PC-3 (cell line): ENCODE results near the gene YTHDC2.

Source experiments
- EZH2 ChIP-seq: fragments of 300-600 bp; sonication (generic); IDR thresholded peaks from one replicate; pipeline ENCODE4 v1.6.1; 2017; ENCODE audit warnings: antibody characterized with exemption, mild to moderate bottlenecking, low read length; ENCODE audit not compliant: unreplicated experiment
- EZH2phosphoT487 ChIP-seq: fragments of 300-600 bp; sonication (generic); IDR thresholded peaks from 2 replicates; pipeline ENCODE4 v1.6.1; 2018; ENCODE audit warnings: mild to moderate bottlenecking, antibody characterized with exemption, low read length, borderline replicate concordance
- TF ChIP-seq, protein P1 (sequence below): fragments of 300-600 bp; sonication (generic); conservative IDR thresholded peaks from 2 replicates; pipeline ENCODE4 v1.5.1; 2017; ENCODE audit warnings: antibody characterized with exemption, low read depth, mild to moderate bottlenecking, low read length

DNA sequence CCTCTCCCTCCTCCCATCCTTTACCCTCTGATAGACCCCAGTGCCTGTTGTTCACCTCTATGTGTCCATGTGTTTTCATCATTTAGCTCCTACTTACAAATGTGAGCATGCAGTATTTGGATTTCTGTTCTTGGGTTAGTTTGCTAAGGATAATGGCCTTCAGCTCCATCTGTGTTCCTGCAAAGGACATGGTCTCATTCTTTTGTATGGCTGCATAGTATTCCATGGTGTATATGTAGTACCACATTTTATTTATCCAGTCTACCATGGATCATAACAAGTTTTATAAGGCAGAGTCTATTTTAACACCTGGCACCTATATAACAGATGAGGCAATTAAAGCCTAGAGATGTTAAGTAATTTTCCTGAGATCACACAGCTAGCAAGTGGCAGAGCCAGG, 7.4 kb downstream of the YTHDC2 start:
- TF ChIP-seq EZH2 (no peak), EZH2phosphoT487 (no peak)
- TF ChIP-seq, protein P1, sequence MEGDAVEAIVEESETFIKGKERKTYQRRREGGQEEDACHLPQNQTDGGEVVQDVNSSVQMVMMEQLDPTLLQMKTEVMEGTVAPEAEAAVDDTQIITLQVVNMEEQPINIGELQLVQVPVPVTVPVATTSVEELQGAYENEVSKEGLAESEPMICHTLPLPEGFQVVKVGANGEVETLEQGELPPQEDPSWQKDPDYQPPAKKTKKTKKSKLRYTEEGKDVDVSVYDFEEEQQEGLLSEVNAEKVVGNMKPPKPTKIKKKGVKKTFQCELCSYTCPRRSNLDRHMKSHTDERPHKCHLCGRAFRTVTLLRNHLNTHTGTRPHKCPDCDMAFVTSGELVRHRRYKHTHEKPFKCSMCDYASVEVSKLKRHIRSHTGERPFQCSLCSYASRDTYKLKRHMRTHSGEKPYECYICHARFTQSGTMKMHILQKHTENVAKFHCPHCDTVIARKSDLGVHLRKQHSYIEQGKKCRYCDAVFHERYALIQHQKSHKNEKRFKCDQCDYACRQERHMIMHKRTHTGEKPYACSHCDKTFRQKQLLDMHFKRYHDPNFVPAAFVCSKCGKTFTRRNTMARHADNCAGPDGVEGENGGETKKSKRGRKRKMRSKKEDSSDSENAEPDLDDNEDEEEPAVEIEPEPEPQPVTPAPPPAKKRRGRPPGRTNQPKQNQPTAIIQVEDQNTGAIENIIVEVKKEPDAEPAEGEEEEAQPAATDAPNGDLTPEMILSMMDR = no peak
